GM23338 (cell line): ENCODE results near the gene FZD2. TPM values are rescaled to one million over a fixed set of nuclear protein-coding genes. Genes with fewer than 3 reads are reported as not detected.

ENCODE experiments used
- ATAC-seq: fragments of 200-7000 bp; cut with Tn5 transposase; 3 replicates; pipeline ENCODE4 v1.9.1; 2020
- DNase-seq: peaks from one replicate; pipeline ENCODE4 v3.0.0-alpha.2; 2015; ENCODE audit warnings: low spot score
- H2AFZ ChIP-seq: fragments of 200-600 bp; sonication (generic); 2 replicates; pipeline ENCODE4 v1.8.0; 2016; ENCODE audit warnings: antibody characterized with exemption, mild to moderate bottlenecking, moderate library complexity
- H3F3A ChIP-seq: fragments of 200-600 bp; sonication (generic); replicated peaks from 2 replicates; pipeline ENCODE4 v1.8.0; 2017; ENCODE audit warnings: antibody characterized with exemption, mixed run types, low read depth
- H3K27ac ChIP-seq: fragments of 200-600 bp; sonication (generic); 2 replicates; pipeline ENCODE4 v1.6.1; 2016; ENCODE audit warnings: low read depth
- H3K27me3 ChIP-seq: fragments of 200-600 bp; sonication (generic); 2 replicates; pipeline ENCODE4 v1.8.0; 2016; ENCODE audit warnings: mild to moderate bottlenecking, mixed run types, moderate library complexity; ENCODE audit not compliant: insufficient read depth
- H3K36me3 ChIP-seq: fragments of 200-600 bp; sonication (generic); 2 replicates; pipeline ENCODE4 v1.8.0; 2016; ENCODE audit warnings: mild to moderate bottlenecking; ENCODE audit not compliant: insufficient read depth
- H3K4me1 ChIP-seq: fragments of 200-600 bp; sonication (generic); 2 replicates; pipeline ENCODE4 v1.8.0; 2016; ENCODE audit warnings: mild to moderate bottlenecking, moderate library complexity; ENCODE audit not compliant: insufficient read depth
- H3K4me2 ChIP-seq: fragments of 200-600 bp; sonication (generic); 2 replicates; pipeline ENCODE4 v1.7.1; 2017; ENCODE audit warnings: mixed run types
- H3K4me3 ChIP-seq: fragments of 200-600 bp; sonication (generic); 2 replicates; pipeline ENCODE4 v1.6.1; 2016; ENCODE audit warnings: mixed run types
- H3K79me2 ChIP-seq: fragments of 200-600 bp; sonication (generic); replicated peaks from 2 replicates; pipeline ENCODE4 v1.8.0; 2017; ENCODE audit warnings: mild to moderate bottlenecking; ENCODE audit not compliant: insufficient read depth
- H3K9me2 ChIP-seq: fragments of 200-600 bp; sonication (generic); 2 replicates; pipeline ENCODE4 v1.8.0; 2017; ENCODE audit not compliant: insufficient read depth
- H4K20me1 ChIP-seq: fragments of 200-600 bp; sonication (generic); replicated peaks from 2 replicates; pipeline ENCODE4 v1.8.0; 2017; ENCODE audit warnings: mild to moderate bottlenecking; ENCODE audit not compliant: insufficient read depth
- H3K27ac Mint-ChIP-seq: 2 replicates; pipeline ENCODE4 v1.8.0; 2020; ENCODE audit warnings: inconsistent platforms, mild to moderate bottlenecking, moderate library complexity, mixed read lengths
- H3K27me3 Mint-ChIP-seq: 3 replicates; pipeline ENCODE4 v1.8.0; 2022; ENCODE audit warnings: low read depth, mild to moderate bottlenecking, moderate library complexity, mixed read lengths, inconsistent platforms; ENCODE audit not compliant: insufficient read depth, poor library complexity
- H3K36me3 Mint-ChIP-seq: 3 replicates; pipeline ENCODE4 v1.8.0; 2021; ENCODE audit warnings: low read depth, mild to moderate bottlenecking, inconsistent platforms, moderate library complexity, mixed read lengths
- H3K4me1 Mint-ChIP-seq: 3 replicates; pipeline ENCODE4 v1.8.0; 2020; ENCODE audit warnings: mild to moderate bottlenecking, inconsistent platforms, mixed read lengths
- H3K4me3 Mint-ChIP-seq: 3 replicates; pipeline ENCODE4 v1.8.0; 2021; ENCODE audit warnings: moderate library complexity, mild to moderate bottlenecking, inconsistent platforms, mixed read lengths
- H3K9me3 Mint-ChIP-seq: 3 replicates; pipeline ENCODE4 v1.8.0; 2020; ENCODE audit warnings: moderate library complexity, mild to moderate bottlenecking, inconsistent platforms, mixed read lengths
- EZH2 ChIP-seq: fragments of 200-600 bp; sonication (generic); IDR thresholded peaks from one replicate; pipeline ENCODE4 v1.8.0; 2017; ENCODE audit warnings: antibody characterized with exemption, mild to moderate bottlenecking, low read depth; ENCODE audit not compliant: unreplicated experiment
- EZH2phosphoT487 ChIP-seq: fragments of 200-600 bp; sonication (generic); IDR thresholded peaks from one replicate; pipeline ENCODE4 v1.8.1; 2018; ENCODE audit warnings: antibody characterized with exemption; ENCODE audit not compliant: unreplicated experiment
- NANOG ChIP-seq: IDR thresholded peaks from 2 replicates; pipeline ENCODE4 v1.6.1; 2016; ENCODE audit warnings: antibody characterized with exemption, borderline replicate concordance
- POLR2AphosphoS5 ChIP-seq: IDR thresholded peaks from 2 replicates; pipeline ENCODE4 v1.6.1; 2016; ENCODE audit warnings: antibody characterized with exemption, low read depth
- ZNF114 ChIP-seq: fragments of 250-450 bp; sonication (Bioruptor Pico); IDR thresholded peaks from 2 replicates; pipeline ENCODE4 v1.5.0; 2020; ENCODE audit warnings: mild to moderate bottlenecking, moderate library complexity
- polyA plus RNA-seq: library from polyadenylated mRNA; unstranded; fragments of >200 nt; fragmentation: Nextera tagmentation; extraction: Ambion mirVana; gene quantifications from 2 replicates; pipeline ENCODE4 v1.2.1, GENCODE V29; 2016
- total RNA-seq: library from RNA; depleted of rRNA; stranded (reverse); fragments of >200 nt; shearing (Covaris generic); gene quantifications from 2 replicates; pipeline ENCODE4 v1.2.3, GENCODE V29; 2014

Gene FZD2
- total and polyA plus RNA-seq, 2 experiments from 2014 or later, result 6.2 to 7.6 TPM

- H3K9me2 ChIP-seq, result 0 out of 2 replicates have a peak, but pooled peaks cover 4% of the 10 kb centered on the region
- H3K4me2 ChIP-seq, result peak overlapping the region; percentile 73
- Mint-ChIP-seq H3K36me3 (peaks cover 4% of the 10 kb centered on the region; the same call in 1 of the 3 replicates), H3K27ac (no peak overlapping the region), H3K4me1 (peaks cover 81% of the 10 kb centered on the region), H3K27me3 (peaks cover 69% of the 10 kb centered on the region), H3K9me3 (peaks cover 6% of the 10 kb centered on the region; the same call in 2 of the 3 replicates), H3K4me3 (no peak overlapping the region; the same call in 2 of the 3 replicates)
- peaks cover 7% of the 10 kb centered on the region; the same call in 1 of the 2 replicates for H3F3A ChIP-seq
- H3K27me3 ChIP-seq, result peaks cover 80% of the 10 kb centered on the region
- ATAC-seq (no peak), DNase-seq (no peak)
- no peaks in the 10 kb centered on the region for H3K79me2 ChIP-seq
- H3K4me3 ChIP-seq, result peak overlapping the region; percentile 5; the same call in 1 of the 2 replicates
- H4K20me1 ChIP-seq, result no peaks in the 10 kb centered on the region
- no peak overlapping the region for H3K27ac ChIP-seq
- no peaks in the 10 kb centered on the region for H3K36me3 ChIP-seq
- no peak for TF ChIP-seq EZH2
- peak overlapping the region; percentile 30; the same call in 1 of the 2 replicates for H2AFZ ChIP-seq
- peaks cover 62% of the 10 kb centered on the region for H3K4me1 ChIP-seq
These were observed 10.3 kb upstream of the FZD2 start for GRCh38 chr17:44546671-44547606.

GRCh38 chr17:44547625-44548267, 9.5 kb upstream of the FZD2 start:
- peak overlapping the region; percentile 4; the same call in 1 of the 3 replicates for H3K4me3 Mint-ChIP-seq
- no peaks in the 10 kb centered on the region for H3K36me3 ChIP-seq
- 0 out of 2 replicates have a peak, but pooled peaks cover 4% of the 10 kb centered on the region for H3K9me2 ChIP-seq
- DNase-seq, result peak; percentile 79
- peaks cover 6% of the 10 kb centered on the region; the same call in 2 of the 3 replicates for H3K9me3 Mint-ChIP-seq
- no peaks in the 10 kb centered on the region for H4K20me1 ChIP-seq
- H3K4me3 ChIP-seq, result peak overlapping the region; percentile 5; the same call in 1 of the 2 replicates
- no peak overlapping the region for H3K27ac ChIP-seq
- H2AFZ ChIP-seq, result peak overlapping the region; percentile 30; the same call in 1 of the 2 replicates
- peak overlapping the region; percentile 73 for H3K4me2 ChIP-seq
- TF ChIP-seq NANOG, result no peak
- TF ChIP-seq EZH2phosphoT487, result no peak
- TF ChIP-seq POLR2AphosphoS5, result no peak
- peaks cover 4% of the 10 kb centered on the region; the same call in 1 of the 3 replicates for H3K36me3 Mint-ChIP-seq
- H3F3A ChIP-seq, result peaks cover 4% of the 10 kb centered on the region; the same call in 1 of the 2 replicates
- peaks cover 79% of the 10 kb centered on the region for H3K4me1 Mint-ChIP-seq
- peaks cover 67% of the 10 kb centered on the region for H3K27me3 Mint-ChIP-seq
- peaks cover 54% of the 10 kb centered on the region for H3K4me1 ChIP-seq
- peak; percentile 31 for ATAC-seq
- no peak overlapping the region for H3K27ac Mint-ChIP-seq
- H3K79me2 ChIP-seq, result no peaks in the 10 kb centered on the region
- H3K27me3 ChIP-seq, result peaks cover 76% of the 10 kb centered on the region

- H3K27ac Mint-ChIP-seq, result no peak overlapping the region
- peaks cover 71% of the 10 kb centered on the region for H3K4me1 Mint-ChIP-seq
- Histone ChIP-seq H3K4me1 (peaks cover 53% of the 10 kb centered on the region), H3K4me3 (no peak overlapping the region), H3K27ac (no peak overlapping the region), H3K9me2 (0 out of 2 replicates have a peak, but pooled peaks cover 4% of the 10 kb centered on the region), H4K20me1 (no peaks in the 10 kb centered on the region), H2AFZ (no peak overlapping the region), H3K27me3 (peaks cover 77% of the 10 kb centered on the region), H3F3A (peaks cover 4% of the 10 kb centered on the region; the same call in 1 of the 2 replicates), H3K4me2 (peak overlapping the region; percentile 73), H3K79me2 (no peaks in the 10 kb centered on the region), H3K36me3 (no peaks in the 10 kb centered on the region)
- DNase-seq (no peak), ATAC-seq (no peak)
- H3K27me3 Mint-ChIP-seq, result peaks cover 60% of the 10 kb centered on the region
- H3K4me3 Mint-ChIP-seq, result no peak overlapping the region; the same call in 2 of the 3 replicates
- peaks cover 6% of the 10 kb centered on the region; the same call in 2 of the 3 replicates for H3K9me3 Mint-ChIP-seq
- peaks cover 4% of the 10 kb centered on the region; the same call in 1 of the 3 replicates for H3K36me3 Mint-ChIP-seq
- TF ChIP-seq ZNF114 (CRISPR knock-in tag), result no peak
These were observed 8.7 kb upstream of the FZD2 start for GRCh38 chr17:44548376-44549230.
